ENCODE data around the gene NR6A1.

GRCh38 chr9:124639637-124640036 lies 131.5 kb downstream of the NR6A1 start:
- TF ChIP-seq CTCF (IDR thresholded peaks at IDR 0.05; ENCODE audit: insufficient read depth, low read length) (no peak), POLR2AphosphoS5 (IDR thresholded peaks at IDR 0.05; ENCODE audit: low read depth) (no peak)
- TF ChIP-seq, protein P1, sequence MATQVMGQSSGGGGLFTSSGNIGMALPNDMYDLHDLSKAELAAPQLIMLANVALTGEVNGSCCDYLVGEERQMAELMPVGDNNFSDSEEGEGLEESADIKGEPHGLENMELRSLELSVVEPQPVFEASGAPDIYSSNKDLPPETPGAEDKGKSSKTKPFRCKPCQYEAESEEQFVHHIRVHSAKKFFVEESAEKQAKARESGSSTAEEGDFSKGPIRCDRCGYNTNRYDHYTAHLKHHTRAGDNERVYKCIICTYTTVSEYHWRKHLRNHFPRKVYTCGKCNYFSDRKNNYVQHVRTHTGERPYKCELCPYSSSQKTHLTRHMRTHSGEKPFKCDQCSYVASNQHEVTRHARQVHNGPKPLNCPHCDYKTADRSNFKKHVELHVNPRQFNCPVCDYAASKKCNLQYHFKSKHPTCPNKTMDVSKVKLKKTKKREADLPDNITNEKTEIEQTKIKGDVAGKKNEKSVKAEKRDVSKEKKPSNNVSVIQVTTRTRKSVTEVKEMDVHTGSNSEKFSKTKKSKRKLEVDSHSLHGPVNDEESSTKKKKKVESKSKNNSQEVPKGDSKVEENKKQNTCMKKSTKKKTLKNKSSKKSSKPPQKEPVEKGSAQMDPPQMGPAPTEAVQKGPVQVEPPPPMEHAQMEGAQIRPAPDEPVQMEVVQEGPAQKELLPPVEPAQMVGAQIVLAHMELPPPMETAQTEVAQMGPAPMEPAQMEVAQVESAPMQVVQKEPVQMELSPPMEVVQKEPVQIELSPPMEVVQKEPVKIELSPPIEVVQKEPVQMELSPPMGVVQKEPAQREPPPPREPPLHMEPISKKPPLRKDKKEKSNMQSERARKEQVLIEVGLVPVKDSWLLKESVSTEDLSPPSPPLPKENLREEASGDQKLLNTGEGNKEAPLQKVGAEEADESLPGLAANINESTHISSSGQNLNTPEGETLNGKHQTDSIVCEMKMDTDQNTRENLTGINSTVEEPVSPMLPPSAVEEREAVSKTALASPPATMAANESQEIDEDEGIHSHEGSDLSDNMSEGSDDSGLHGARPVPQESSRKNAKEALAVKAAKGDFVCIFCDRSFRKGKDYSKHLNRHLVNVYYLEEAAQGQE (IDR thresholded peaks at IDR 0.05; ENCODE audit: insufficient replicate concordance, low read depth), result no peak

Data from HL-60 (cell line).